Neural cell (in vitro differentiated cells): ENCODE measurements around the gene LRRC74B.

Source experiments
- CTCF ChIP-seq: fragments of 450-650 bp; IDR thresholded peaks from 2 replicates; pipeline ENCODE4 v1.5.1; 2014; ENCODE audit warnings: antibody characterized with exemption, mild to moderate bottlenecking, moderate library complexity; ENCODE audit not compliant: poor library complexity, severe bottlenecking
- EZH2 ChIP-seq: fragments of 200-600, 300-800 bp; shearing (Covaris generic), sonication (generic); IDR thresholded peaks from 2 replicates; pipeline ENCODE4 v1.6.1; 2014; ENCODE audit warnings: antibody characterized with exemption, low read length, borderline replicate concordance, mild to moderate bottlenecking; ENCODE audit not compliant: insufficient read depth, poor library complexity, severe bottlenecking
- RAD21 ChIP-seq: fragments of 450-650 bp; conservative IDR thresholded peaks from 2 replicates; pipeline ENCODE4 v1.6.1; 2014; ENCODE audit warnings: antibody characterized with exemption, mild to moderate bottlenecking, moderate library complexity

- TF ChIP-seq CTCF (no peak), EZH2 (no peak), RAD21 (no peak)
These were observed 22.3 kb downstream of the LRRC74B start for GRCh38 chr22:21067901-21068680.
